ENCODE data around the gene SLC45A1.
"Not testable (repeated sequence)": the region's sequence is repeated elsewhere in the genome, so short reads cannot be mapped to it uniquely, and the experiment has no call there.

SLC45A1 gene

DNA sequence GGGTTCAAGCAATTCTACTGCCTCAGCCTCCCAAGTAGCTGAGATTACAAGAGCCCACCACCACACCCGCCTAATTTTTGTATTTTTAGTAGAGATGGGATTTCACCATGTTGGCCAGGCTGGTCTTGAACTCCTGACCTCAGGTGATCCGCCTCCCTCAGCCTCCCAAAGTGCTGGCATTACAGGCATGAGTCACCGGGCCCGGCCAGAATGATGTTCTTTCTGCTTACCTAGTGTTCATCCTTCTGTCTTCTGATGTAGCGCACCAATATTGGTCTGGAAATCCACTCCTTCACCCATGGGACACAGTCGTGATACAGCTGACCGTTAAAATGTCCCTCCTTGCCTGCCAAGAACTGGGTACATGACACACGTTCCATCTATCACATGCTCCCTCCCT, 39.2 kb upstream of the SLC45A1 start:
- H3K4me1 ChIP-seq (ENCODE audit: control insufficient read depth, insufficient read depth, low read length); H3K36me3 ChIP-seq (ENCODE audit: control insufficient read depth in 2 of 2, insufficient read depth in 1 of 2, low read length in 2 of 2); H3K27ac ChIP-seq (ENCODE audit: extremely low read depth, low read depth, low read length); POLR2A ChIA-PET; CTCF ChIA-PET; H3K4me3 ChIP-seq (ENCODE audit: low read depth, low read length); H3K9me3 ChIP-seq (ENCODE audit: control insufficient read depth, insufficient read depth, low read depth, low read length): not testable (repeated sequence)

DNA sequence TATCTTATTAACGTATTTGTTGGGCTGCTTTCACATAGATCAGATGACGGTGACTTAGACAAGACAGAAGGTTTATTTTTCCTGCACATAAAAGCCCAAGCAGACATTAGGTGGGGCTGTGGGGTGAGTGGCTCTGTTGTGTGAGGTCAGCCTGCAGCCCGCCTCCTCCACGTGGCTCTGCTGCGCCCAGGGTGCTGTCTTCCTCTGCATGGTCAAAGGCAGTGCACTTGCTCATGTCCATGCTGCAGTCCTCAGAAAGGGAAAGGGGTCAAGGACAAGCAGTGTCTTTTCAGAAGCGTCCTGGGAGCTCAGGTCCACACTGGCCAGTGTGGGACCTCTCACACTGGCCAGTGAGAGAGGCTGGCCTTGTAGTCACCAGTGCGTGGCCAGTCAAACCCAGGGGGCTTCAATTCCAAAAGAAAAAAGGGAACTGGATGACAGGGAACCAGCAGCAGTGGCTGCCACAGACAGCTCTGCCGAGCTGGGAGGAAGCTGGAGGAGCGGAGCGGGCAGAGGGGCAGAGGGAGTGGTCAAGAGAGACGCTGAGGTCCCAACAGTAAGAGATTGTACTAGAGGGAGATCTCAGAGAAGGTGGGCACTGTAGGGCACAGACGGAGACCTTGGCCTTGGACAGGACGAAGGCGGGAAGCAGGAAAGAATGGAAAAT, 35.9 kb upstream of the SLC45A1 start:
- ChIA-PET CTCF (no interaction called here), POLR2A (no interaction called here)
- Histone ChIP-seq H3K36me3 (ENCODE audit: control insufficient read depth in 2 of 2, insufficient read depth in 1 of 2, low read length in 2 of 2) (no peaks in the 10 kb centered on the region), H3K27ac (ENCODE audit: extremely low read depth, low read depth, low read length) (no peak overlapping the region), H3K4me1 (ENCODE audit: control insufficient read depth, insufficient read depth, low read length) (no peaks in the 10 kb centered on the region), H3K4me3 (ENCODE audit: low read depth, low read length) (no peak overlapping the region), H3K9me3 (ENCODE audit: control insufficient read depth, insufficient read depth, low read depth, low read length) (no peaks in the 10 kb centered on the region)
- TF ChIP-seq GLIS1 (tag by site-specific recombination; IDR thresholded peaks at IDR 0.05), result no peak
- no peak for TF ChIP-seq ZBTB44 (tag by site-specific recombination; IDR thresholded peaks at IDR 0.05)
- TF ChIP-seq ZNF248 (tag by site-specific recombination; IDR thresholded peaks at IDR 0.05), result no peak
- TF ChIP-seq ZEB2 (tag by site-specific recombination; IDR thresholded peaks at IDR 0.05), result no peak
- no peak for TF ChIP-seq ZNF561 (tag by site-specific recombination; IDR thresholded peaks at IDR 0.05; ENCODE audit: borderline replicate concordance)
- TF ChIP-seq ZNF423 (tag by site-specific recombination; IDR thresholded peaks at IDR 0.05), result no peak
- TF ChIP-seq ZNF362 (tag by site-specific recombination; IDR thresholded peaks at IDR 0.05), result no peak
- TF ChIP-seq ZNF138 (tag by site-specific recombination; IDR thresholded peaks at IDR 0.05; ENCODE audit: borderline replicate concordance), result no peak
- no peak for TF ChIP-seq ZFHX2 (tag by site-specific recombination; conservative IDR thresholded peaks at IDR 0.05)
- no peak for TF ChIP-seq HOXC10 (CRISPR knock-in tag; IDR thresholded peaks at IDR 0.05)
- TF ChIP-seq ZNF560 (tag by site-specific recombination; IDR thresholded peaks at IDR 0.05; ENCODE audit: borderline replicate concordance), result no peak
- TF ChIP-seq ZNF792 (tag by site-specific recombination; IDR thresholded peaks at IDR 0.05), result no peak
- no peak for TF ChIP-seq EGR2 (tag by site-specific recombination; IDR thresholded peaks at IDR 0.05; ENCODE audit: low read depth)
- TF ChIP-seq ZNF350 (tag by site-specific recombination; IDR thresholded peaks at IDR 0.05), result no peak
- TF ChIP-seq ZNF670 (tag by site-specific recombination; IDR thresholded peaks at IDR 0.05; ENCODE audit: low read depth), result no peak

DNA sequence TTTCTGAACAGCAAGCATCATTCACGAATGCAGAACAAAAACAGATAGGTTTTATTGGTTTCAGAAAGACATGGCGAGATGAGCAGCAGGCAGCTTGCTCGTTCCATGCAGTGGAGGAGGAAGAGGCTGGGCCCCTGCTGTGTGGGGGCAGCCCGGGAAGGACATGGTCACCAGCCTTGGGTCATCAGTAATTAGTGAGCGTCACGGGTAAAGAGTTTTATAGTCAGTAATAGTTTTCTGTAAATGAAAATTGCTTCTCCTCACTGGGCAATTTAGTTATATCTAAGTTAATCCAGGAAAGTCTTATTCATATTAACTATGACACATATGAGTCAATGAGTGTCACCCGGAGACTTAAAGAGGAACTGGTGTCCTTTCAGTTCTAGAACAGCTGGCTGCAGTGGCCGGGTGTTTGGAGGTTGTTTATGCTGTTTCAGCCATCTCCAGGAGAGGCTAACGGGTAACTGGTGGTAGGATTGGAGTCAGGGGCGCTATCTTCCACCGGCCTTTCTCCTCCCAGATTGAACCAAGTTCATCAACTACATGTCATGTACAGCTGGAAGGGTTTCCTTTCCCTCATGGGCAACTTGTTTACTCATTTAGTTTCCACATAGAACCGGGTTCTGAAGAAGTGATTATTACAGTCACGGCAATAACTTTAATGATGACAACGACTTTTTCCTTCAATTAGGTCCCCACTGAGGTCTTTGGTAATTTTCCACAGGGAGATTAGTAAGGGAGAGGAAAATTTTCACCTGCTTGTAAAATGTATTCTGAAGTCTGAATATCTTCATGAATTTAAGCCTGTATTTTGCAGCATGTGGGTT, 34.6 kb upstream of the SLC45A1 start:
- ChIA-PET POLR2A (no interaction called here), CTCF (no interaction called here)
- Histone ChIP-seq H3K27ac (ENCODE audit: extremely low read depth, low read depth, low read length) (no peak overlapping the region), H3K4me3 (ENCODE audit: low read depth, low read length) (no peak overlapping the region), H3K36me3 (ENCODE audit: control insufficient read depth in 2 of 2, insufficient read depth in 1 of 2, low read length in 2 of 2) (no peaks in the 10 kb centered on the region), H3K9me3 (ENCODE audit: control insufficient read depth, insufficient read depth, low read depth, low read length) (no peaks in the 10 kb centered on the region), H3K4me1 (ENCODE audit: control insufficient read depth, insufficient read depth, low read length) (no peaks in the 10 kb centered on the region)
- no peak for TF ChIP-seq ZNF274 (IDR thresholded peaks at IDR 0.05; ENCODE audit: low read length)
- TF ChIP-seq ZNF274 (tag by site-specific recombination; IDR thresholded peaks at IDR 0.05; ENCODE audit: borderline replicate concordance), result no peak
- TF ChIP-seq ZFP37 (tag by site-specific recombination; IDR thresholded peaks at IDR 0.05), result no peak

Data from HEK293 (cell line).